K562 (cell line): ENCODE results near the gene DBNL. TPM values are rescaled to one million over a fixed set of nuclear protein-coding genes. Genes with fewer than 3 reads are reported as not detected.
A peak's percentile ranks its signal among the peaks of the same experiment; 100 is the strongest.

Experiments used
- ATF2 ChIP-seq: sonication (generic); formaldehyde crosslinking; IDR thresholded peaks from 2 replicates; pipeline ENCODE4 v1.8.1; 2022; ENCODE audit warnings: missing genetic modification reagents
- ATF3 ChIP-seq, 2 experiments: fragments of 450-650 bp in 1 of 2; sonication (generic) in 1 of 2; formaldehyde crosslinking in 1 of 2; IDR thresholded peaks in 1 of 2; conservative IDR thresholded peaks in 1 of 2; 2 replicates each; pipeline versions ENCODE4 v1.6.1 to v1.8.1; 2016 to 2023; ENCODE audit warnings: mild to moderate bottlenecking in 2 of 2, moderate library complexity in 2 of 2, inconsistent platforms in 1 of 2, missing genetic modification reagents in 1 of 2
- ATF7 ChIP-seq: fragments of 450-650 bp; IDR thresholded peaks from 2 replicates; pipeline ENCODE4 v1.7.1; 2014; ENCODE audit warnings: mild to moderate bottlenecking, moderate library complexity
- BRD4 ChIP-seq: fragments of 200-600 bp; sonication (generic); IDR thresholded peaks from 2 replicates; pipeline ENCODE4 v1.6.1; 2017; ENCODE audit warnings: inconsistent platforms
- BRD9 ChIP-seq: fragments of 450-650 bp; IDR thresholded peaks from 2 replicates; pipeline ENCODE4 v1.6.1; 2018; ENCODE audit warnings: low read depth; ENCODE audit not compliant: partially characterized antibody
- E4F1 ChIP-seq: fragments of 250-450 bp; sonication (Bioruptor Pico); IDR thresholded peaks from 2 replicates; pipeline ENCODE4 v1.5.0; 2021; ENCODE audit warnings: mild to moderate bottlenecking, borderline replicate concordance
- ESRRB ChIP-seq: fragments of 250-450 bp; sonication (Bioruptor Pico); IDR thresholded peaks from 2 replicates; pipeline ENCODE4 v1.5.0; 2020; ENCODE audit warnings: mild to moderate bottlenecking, moderate library complexity, borderline replicate concordance
- ID3 ChIP-seq, 2 experiments: fragments of 250-450 bp in 1 of 2; fragments of 450-650 bp in 1 of 2; sonication (Bioruptor Pico) in 1 of 2; IDR thresholded peaks; 2 replicates each; pipeline versions ENCODE4 v1.6.1 to v1.8.0; 2016 to 2021; ENCODE audit warnings: mild to moderate bottlenecking in 2 of 2, moderate library complexity in 2 of 2, missing compliant biosample characterization in 1 of 2, missing genetic modification characterization in 1 of 2
- MBD2 ChIP-seq: sonication (generic); IDR thresholded peaks from 2 replicates; pipeline ENCODE4 v1.6.1; 2016; ENCODE audit warnings: low read depth, borderline replicate concordance
- NR0B1 ChIP-seq: fragments of 450-650 bp; IDR thresholded peaks from one replicate; pipeline ENCODE4 v1.6.1; 2018; ENCODE audit warnings: mild to moderate bottlenecking, moderate library complexity; ENCODE audit not compliant: partially characterized antibody
- RBM22 ChIP-seq: fragments of 200-400 bp; formaldehyde crosslinking; IDR thresholded peaks from 2 replicates; pipeline ENCODE4 v1.6.1; 2018; ENCODE audit warnings: low read length, low read depth; ENCODE audit not compliant: poor library complexity, severe bottlenecking
- SPI1 ChIP-seq: IDR thresholded peaks from 2 replicates; pipeline ENCODE4 v1.6.1; 2011; ENCODE audit warnings: low read depth, low read length, control low read depth, borderline replicate concordance
- STAT5B ChIP-seq: fragments of 250-450 bp; sonication (Bioruptor Pico); IDR thresholded peaks from 2 replicates; pipeline ENCODE4 v1.8.0; 2021; ENCODE audit warnings: mild to moderate bottlenecking, inconsistent platforms
- ZNF253 ChIP-seq: fragments of 250-450 bp; sonication (Bioruptor Pico); conservative IDR thresholded peaks from 2 replicates; pipeline ENCODE4 v1.6.1; 2021; ENCODE audit warnings: mild to moderate bottlenecking
- ZNF354B ChIP-seq: fragments of 250-450 bp; sonication (Bioruptor Pico); IDR thresholded peaks from 2 replicates; pipeline ENCODE4 v1.4.0; 2020
- ZNF668 ChIP-seq: fragments of 250-450 bp; sonication (Bioruptor Pico); IDR thresholded peaks from 2 replicates; pipeline ENCODE4 v1.8.0; 2022; ENCODE audit warnings: mild to moderate bottlenecking, inconsistent platforms
- polyA plus RNA-seq, 8 experiments: library from polyadenylated mRNA; depleted of rRNA in 4 of 8; stranded (reverse) in 5 of 8; unstranded in 3 of 8; fragments of >200 nt; fragmentation: Nextera tagmentation in 2 of 8; fragmentation: Illumina TruSeq in 1 of 8; extraction: Ambion mirVana in 2 of 8; extraction: Trizol in 1 of 8; gene quantifications; 2 replicates each; pipeline versions ENCODE4 v1.2.1 to v1.2.3, GENCODE V29; 2011 to 2014; ENCODE audit warnings: inconsistent platforms in 1 of 8, missing spikeins in 1 of 8
- total RNA-seq, 7 experiments: library from RNA; depleted of rRNA in 6 of 7; stranded (reverse); fragments of >200 nt in 6 of 7; fragmentation: Illumina TruSeq in 2 of 7; extraction: Trizol in 2 of 7; gene quantifications; 2 replicates each; pipeline versions ENCODE4 v1.2.1 to v1.2.3, GENCODE V29; 2011 to 2021; ENCODE audit warnings: low replicate concordance in 1 of 7

The DBNL gene
- total and polyA plus RNA-seq, 9 of the 15 experiments (the other 6 are each of a cell fraction or from before 2014, with no cell fraction given): 1.9 to 65.1 (median 38.9) TPM

- TF ChIP-seq NR0B1: no peak
- no peak for TF ChIP-seq ESRRB
- no peak for TF ChIP-seq ATF3 (IDR thresholded peaks at IDR 0.05)
- no peak for TF ChIP-seq ATF3 (CRISPR knock-in tag; conservative IDR thresholded peaks at IDR 0.05)
- no peak for TF ChIP-seq ATF2 (CRISPR knock-in tag)
- no peak for TF ChIP-seq ZNF668 (CRISPR knock-in tag)
- TF ChIP-seq ID3 (CRISPR knock-in tag; IDR thresholded peaks at IDR 0.05): no peak
- TF ChIP-seq ID3 (tag; IDR thresholded peaks at IDR 0.05): peak; percentile 31; the same call in 1 of the 2 replicates
- TF ChIP-seq SPI1: no peak
- TF ChIP-seq MBD2: peak; percentile 85
- TF ChIP-seq STAT5B (CRISPR knock-in tag): no peak
- TF ChIP-seq E4F1 (CRISPR knock-in tag): no peak
- TF ChIP-seq ZNF354B (CRISPR knock-in tag): no peak
- no peak for TF ChIP-seq ZNF253 (CRISPR knock-in tag)
- TF ChIP-seq BRD9: no peak
- no peak for TF ChIP-seq ATF7
- TF ChIP-seq RBM22: no peak
- TF ChIP-seq BRD4: no peak
Measured at GRCh38 chr7:44082541-44083207, 38.2 kb downstream of the DBNL start (continued).
